ENCODE measurements around the gene INMT. TPM values are rescaled to one million over a fixed set of nuclear protein-coding genes. Genes with fewer than 3 reads are reported as not detected.

INMT gene
- total RNA-seq, 6 experiments from 2014 or later, result not detected

- H3K9me3 Mint-ChIP-seq, result no peaks in the 10 kb centered on the region
- H3K27me3 Mint-ChIP-seq (ENCODE audit: insufficient read depth), result peaks cover 31% of the 10 kb centered on the region
- no peaks in the 10 kb centered on the region for H3K36me3 Mint-ChIP-seq (ENCODE audit: low read depth)
- H3K4me3 Mint-ChIP-seq, result no peak overlapping the region
- H3K4me1 Mint-ChIP-seq (ENCODE audit: low read depth), result no peaks in the 10 kb centered on the region
- no peak overlapping the region for H3K27ac Mint-ChIP-seq
- no peak for TF ChIP-seq CTCF (IDR thresholded peaks at IDR 0.05)
- no peak for DNase-seq
These were observed 8.7 kb downstream of the INMT start for GRCh38 chr7:30760514-30761213.

GRCh38 chr7:30761214-30762156 is 9.6 kb downstream of the INMT start:
- peaks cover 33% of the 10 kb centered on the region for H3K27me3 Mint-ChIP-seq (ENCODE audit: insufficient read depth)
- TF ChIP-seq CTCF (IDR thresholded peaks at IDR 0.05), result no peak

GRCh38 chr7:30764030-30764975 is 12.4 kb downstream of the INMT start:
- TF ChIP-seq CTCF (IDR thresholded peaks at IDR 0.05), result no peak
- Mint-ChIP-seq H3K4me3 (no peak overlapping the region), H3K27me3 (ENCODE audit: insufficient read depth) (peaks cover 22% of the 10 kb centered on the region), H3K9me3 (no peaks in the 10 kb centered on the region), H3K36me3 (ENCODE audit: low read depth) (no peaks in the 10 kb centered on the region), H3K27ac (no peak overlapping the region), H3K4me1 (ENCODE audit: low read depth) (no peaks in the 10 kb centered on the region)
- DNase-seq, result no peak

More at GRCh38 chr7:30761214-30762156, 9.6 kb downstream of the INMT start:
- no peak for DNase-seq
- Mint-ChIP-seq H3K4me3 (no peak overlapping the region), H3K27ac (no peak overlapping the region), H3K36me3 (ENCODE audit: low read depth) (no peaks in the 10 kb centered on the region), H3K4me1 (ENCODE audit: low read depth) (no peaks in the 10 kb centered on the region), H3K9me3 (no peaks in the 10 kb centered on the region)

GRCh38 chr7:30765408-30765807 is 13.5 kb downstream of the INMT start:
- Mint-ChIP-seq H3K27ac (no peak overlapping the region), H3K36me3 (ENCODE audit: low read depth) (no peaks in the 10 kb centered on the region), H3K9me3 (no peaks in the 10 kb centered on the region), H3K27me3 (ENCODE audit: insufficient read depth) (peaks cover 18% of the 10 kb centered on the region), H3K4me3 (no peak overlapping the region), H3K4me1 (ENCODE audit: low read depth) (no peaks in the 10 kb centered on the region)
- TF ChIP-seq CTCF (IDR thresholded peaks at IDR 0.05), result no peak
- DNase-seq, result no peak

- peak overlapping the region; percentile 88 for H3K4me3 Mint-ChIP-seq
These were observed 18.9 kb downstream of the INMT start for GRCh38 chr7:30770845-30771173.

More at GRCh38 chr7:30770845-30771173, 18.9 kb downstream of the INMT start:
- no peaks in the 10 kb centered on the region for H3K9me3 Mint-ChIP-seq
- H3K36me3 Mint-ChIP-seq (ENCODE audit: low read depth), result no peaks in the 10 kb centered on the region
- peaks cover 8% of the 10 kb centered on the region for H3K4me1 Mint-ChIP-seq (ENCODE audit: low read depth)
- H3K27ac Mint-ChIP-seq, result no peak overlapping the region; the same call in 1 of the 2 replicates
- peaks cover 1% of the 10 kb centered on the region for H3K27me3 Mint-ChIP-seq (ENCODE audit: insufficient read depth)
- no peak for DNase-seq
- no peak for TF ChIP-seq CTCF (IDR thresholded peaks at IDR 0.05)
